Lower leg skin (tissue), 3 donors: ENCODE results near the gene LRPPRC.

Experiments used
- POLR2A ChIP-seq, 2 donors: fragments of 450-650 bp; IDR thresholded peaks; one replicate each; pipeline ENCODE4 v1.6.1; 2016 to 2017; ENCODE audit warnings: antibody characterized with exemption in 2 of 2, mild to moderate bottlenecking in 1 of 2, moderate library complexity in 1 of 2
- TF ChIP-seq, protein P1 (sequence below), 3 donors: fragments of 450-650 bp; IDR thresholded peaks; one replicate each; pipeline ENCODE4 v1.5.1; 2016; ENCODE audit warnings: antibody characterized with exemption in 3 of 3, mild to moderate bottlenecking in 3 of 3, moderate library complexity in 2 of 3

- TF ChIP-seq, protein P1, sequence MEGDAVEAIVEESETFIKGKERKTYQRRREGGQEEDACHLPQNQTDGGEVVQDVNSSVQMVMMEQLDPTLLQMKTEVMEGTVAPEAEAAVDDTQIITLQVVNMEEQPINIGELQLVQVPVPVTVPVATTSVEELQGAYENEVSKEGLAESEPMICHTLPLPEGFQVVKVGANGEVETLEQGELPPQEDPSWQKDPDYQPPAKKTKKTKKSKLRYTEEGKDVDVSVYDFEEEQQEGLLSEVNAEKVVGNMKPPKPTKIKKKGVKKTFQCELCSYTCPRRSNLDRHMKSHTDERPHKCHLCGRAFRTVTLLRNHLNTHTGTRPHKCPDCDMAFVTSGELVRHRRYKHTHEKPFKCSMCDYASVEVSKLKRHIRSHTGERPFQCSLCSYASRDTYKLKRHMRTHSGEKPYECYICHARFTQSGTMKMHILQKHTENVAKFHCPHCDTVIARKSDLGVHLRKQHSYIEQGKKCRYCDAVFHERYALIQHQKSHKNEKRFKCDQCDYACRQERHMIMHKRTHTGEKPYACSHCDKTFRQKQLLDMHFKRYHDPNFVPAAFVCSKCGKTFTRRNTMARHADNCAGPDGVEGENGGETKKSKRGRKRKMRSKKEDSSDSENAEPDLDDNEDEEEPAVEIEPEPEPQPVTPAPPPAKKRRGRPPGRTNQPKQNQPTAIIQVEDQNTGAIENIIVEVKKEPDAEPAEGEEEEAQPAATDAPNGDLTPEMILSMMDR (IDR thresholded peaks at IDR 0.05) = no peak
- TF ChIP-seq POLR2A (IDR thresholded peaks at IDR 0.05) = no peak
Measured at GRCh38 chr2:43874776-43875451, 120.9 kb downstream of the LRPPRC start.
